GM12874 (cell line): ENCODE results near the gene LHPP.

Experiments
- CTCF ChIP-seq: IDR thresholded peaks from 2 replicates; pipeline ENCODE4 v1.5.1; 2011; ENCODE audit warnings: low read depth, mild to moderate bottlenecking, control low read depth, low read length, moderate library complexity; ENCODE audit not compliant: insufficient read depth

The LHPP gene

DNA sequence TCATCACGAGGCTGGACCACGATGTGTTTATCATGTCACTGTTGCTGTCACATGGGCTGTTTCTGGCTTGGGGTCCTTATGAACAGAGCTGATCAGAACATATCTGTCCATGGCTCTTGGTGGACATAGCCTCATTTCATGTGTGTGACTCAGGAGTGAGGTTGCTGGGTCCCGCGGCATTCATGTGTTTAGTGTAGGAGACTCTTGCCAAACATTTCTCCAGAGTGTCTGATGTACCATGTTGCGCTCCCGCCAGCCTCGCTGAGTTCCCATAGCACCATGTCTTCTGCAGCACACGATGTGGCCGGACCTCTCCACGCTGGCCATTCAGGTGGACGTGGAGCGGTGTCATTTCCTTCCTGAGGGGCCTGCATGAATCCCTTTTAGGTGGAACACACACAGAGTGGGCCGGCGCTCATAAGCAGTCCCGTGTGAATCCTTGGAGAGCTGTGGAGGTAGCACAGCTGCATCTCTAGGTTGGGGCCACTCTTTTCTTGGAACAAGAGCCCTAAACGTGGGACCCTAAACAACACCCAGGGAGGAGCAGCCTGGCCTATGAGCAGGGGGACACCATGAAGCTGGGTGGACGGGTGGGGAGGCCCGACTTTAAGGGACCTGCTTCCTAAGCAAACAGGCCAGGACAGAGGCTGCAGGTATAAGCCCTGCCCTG lies 134.6 kb downstream of the LHPP start:
- TF ChIP-seq CTCF, result no peak

DNA sequence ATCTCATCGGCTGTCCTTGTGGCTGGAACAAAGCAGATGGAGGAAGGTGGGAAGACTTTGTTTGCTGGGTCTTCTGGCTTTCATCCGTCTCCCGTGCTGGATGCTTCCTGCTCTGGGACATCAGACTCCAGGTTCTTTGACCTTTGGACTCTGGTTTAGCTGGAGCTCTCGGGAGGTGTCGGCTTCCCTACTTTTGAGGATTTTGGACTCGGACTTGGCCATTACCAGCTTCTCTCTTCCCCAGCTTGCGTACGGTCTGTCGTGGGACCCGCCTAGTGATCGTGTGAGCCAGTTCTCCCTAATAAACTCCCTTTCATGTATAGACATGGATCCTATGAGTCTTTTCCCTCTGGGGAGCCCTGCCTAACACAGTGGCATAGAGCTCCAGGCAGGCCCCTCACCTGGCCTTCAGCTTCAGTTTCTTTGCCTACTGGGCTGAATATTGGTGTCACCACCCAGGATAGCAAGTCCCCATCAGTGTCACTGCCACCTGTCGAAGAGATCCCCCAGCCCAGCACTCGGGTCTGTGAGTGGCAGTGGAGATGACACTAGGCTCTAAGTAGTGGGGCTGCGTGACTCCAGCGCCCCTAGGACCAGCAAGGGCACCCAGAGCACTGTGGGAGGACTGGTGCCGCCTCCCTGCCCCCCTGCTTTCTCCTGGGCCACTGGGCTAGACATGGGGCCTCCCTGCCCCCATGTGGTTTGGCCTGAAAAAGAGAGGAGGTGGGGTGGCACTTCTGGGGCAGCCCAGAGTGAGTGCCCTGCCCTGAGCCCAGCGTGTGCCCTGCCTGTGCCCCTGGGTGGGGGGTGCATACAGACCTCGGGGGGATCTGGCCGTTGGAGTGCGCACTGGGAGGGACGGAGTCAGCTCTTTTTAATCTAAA lies 135.6 kb downstream of the LHPP start:
- TF ChIP-seq CTCF, result no peak

- TF ChIP-seq CTCF, result no peak
Observed at GRCh38 chr10:124597846-124598165, 136.2 kb downstream of the LHPP start.

DNA sequence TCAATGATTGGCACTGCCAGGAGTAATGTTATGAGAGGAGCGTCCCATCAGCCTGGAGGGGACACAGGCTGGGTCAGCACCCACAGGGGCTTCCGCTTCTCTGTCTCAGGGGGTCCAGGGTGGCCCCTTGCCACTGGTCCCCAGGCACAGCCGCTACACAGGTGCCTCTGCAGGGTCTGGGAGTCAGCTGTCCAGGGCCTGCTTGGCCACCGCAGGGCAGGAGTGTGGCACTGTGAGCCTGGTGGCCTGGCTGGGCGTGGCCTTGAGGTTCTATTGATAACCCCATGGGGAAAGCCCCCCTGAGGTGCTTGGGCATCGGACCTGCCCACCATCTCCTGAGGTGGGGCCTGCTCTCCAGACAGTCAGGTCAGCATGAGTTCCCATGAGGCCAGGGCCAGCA lies 136.6 kb downstream of the LHPP start:
- TF ChIP-seq CTCF, result no peak

GRCh38 chr10:124598773-124599587 lies 137.4 kb downstream of the LHPP start:
- no peak for TF ChIP-seq CTCF

- TF ChIP-seq CTCF, result no peak
Observed at GRCh38 chr10:124599588-124600050, 138.0 kb downstream of the LHPP start.

DNA sequence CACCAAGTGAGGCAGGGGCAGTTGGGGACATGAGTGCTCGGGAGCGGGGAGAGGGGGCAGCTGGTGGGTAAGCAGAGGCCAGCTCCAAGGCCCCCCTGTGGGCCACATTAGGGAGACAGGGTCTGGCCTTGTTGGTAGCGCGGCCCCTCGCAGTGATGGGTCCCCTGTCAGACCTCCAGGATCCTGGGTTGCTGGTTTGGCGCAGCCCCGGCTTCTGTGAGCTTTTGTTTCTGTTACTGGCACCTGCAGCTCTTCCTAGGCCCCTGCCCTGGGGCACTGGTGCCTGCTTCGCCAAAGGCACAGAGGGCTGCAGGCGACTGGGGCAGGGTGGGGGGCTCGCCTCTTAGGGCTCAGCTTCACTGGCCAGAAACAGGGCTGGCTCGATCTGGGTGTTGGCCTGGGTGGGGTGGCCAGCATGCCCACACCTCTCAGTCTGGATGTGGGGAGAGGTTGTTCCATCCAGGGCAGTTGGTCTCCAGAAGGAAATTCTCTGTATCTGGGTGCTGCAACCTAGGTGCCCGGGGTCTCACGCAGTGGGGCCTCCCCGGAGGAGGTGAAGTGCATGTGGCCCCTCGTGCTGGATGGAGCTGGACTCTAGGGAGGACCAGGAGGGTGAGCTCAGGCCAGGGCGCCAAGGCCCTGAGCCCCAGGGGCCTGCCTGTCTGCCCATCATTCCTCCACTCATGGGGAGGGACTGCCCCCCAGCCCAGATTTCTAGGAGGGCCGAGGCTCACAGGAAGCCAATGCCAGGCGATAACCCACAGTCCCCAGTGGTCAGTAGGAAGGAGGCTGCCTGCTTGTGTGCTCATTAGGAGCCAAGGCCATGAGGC lies 138.6 kb downstream of the LHPP start:
- no peak for TF ChIP-seq CTCF
